ENCODE measurements around the gene PLEKHG2. TPM values are rescaled to one million over a fixed set of nuclear protein-coding genes. Genes with fewer than 3 reads are reported as not detected.

The PLEKHG2 gene
- total RNA-seq, 1 donor from 2014 or later = 172 TPM

- H3K27ac Mint-ChIP-seq = no peak overlapping the region
- H3K9me3 Mint-ChIP-seq = no peaks in the 10 kb centered on the region
- peaks cover 36% of the 10 kb centered on the region for H3K36me3 Mint-ChIP-seq
- TF ChIP-seq, protein P1, sequence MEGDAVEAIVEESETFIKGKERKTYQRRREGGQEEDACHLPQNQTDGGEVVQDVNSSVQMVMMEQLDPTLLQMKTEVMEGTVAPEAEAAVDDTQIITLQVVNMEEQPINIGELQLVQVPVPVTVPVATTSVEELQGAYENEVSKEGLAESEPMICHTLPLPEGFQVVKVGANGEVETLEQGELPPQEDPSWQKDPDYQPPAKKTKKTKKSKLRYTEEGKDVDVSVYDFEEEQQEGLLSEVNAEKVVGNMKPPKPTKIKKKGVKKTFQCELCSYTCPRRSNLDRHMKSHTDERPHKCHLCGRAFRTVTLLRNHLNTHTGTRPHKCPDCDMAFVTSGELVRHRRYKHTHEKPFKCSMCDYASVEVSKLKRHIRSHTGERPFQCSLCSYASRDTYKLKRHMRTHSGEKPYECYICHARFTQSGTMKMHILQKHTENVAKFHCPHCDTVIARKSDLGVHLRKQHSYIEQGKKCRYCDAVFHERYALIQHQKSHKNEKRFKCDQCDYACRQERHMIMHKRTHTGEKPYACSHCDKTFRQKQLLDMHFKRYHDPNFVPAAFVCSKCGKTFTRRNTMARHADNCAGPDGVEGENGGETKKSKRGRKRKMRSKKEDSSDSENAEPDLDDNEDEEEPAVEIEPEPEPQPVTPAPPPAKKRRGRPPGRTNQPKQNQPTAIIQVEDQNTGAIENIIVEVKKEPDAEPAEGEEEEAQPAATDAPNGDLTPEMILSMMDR (IDR thresholded peaks at IDR 0.05; ENCODE audit: unreplicated experiment) = no peak
- no peak for DNase-seq (ENCODE audit: low spot score in 2 of 2, unreplicated experiment in 2 of 2)
- H3K4me3 Mint-ChIP-seq = no peak overlapping the region
- no peaks in the 10 kb centered on the region for H3K27me3 Mint-ChIP-seq (ENCODE audit: low read depth)
- H3K4me1 Mint-ChIP-seq = no peaks in the 10 kb centered on the region
These were observed 32.5 kb upstream of the PLEKHG2 start for GRCh38 chr19:39379865-39380396.

GRCh38 chr19:39380521-39381502 is 31.7 kb upstream of the PLEKHG2 start:
- Mint-ChIP-seq H3K4me1 (no peaks in the 10 kb centered on the region), H3K36me3 (peaks cover 38% of the 10 kb centered on the region), H3K9me3 (no peaks in the 10 kb centered on the region), H3K4me3 (no peak overlapping the region), H3K27ac (no peak overlapping the region), H3K27me3 (ENCODE audit: low read depth) (no peaks in the 10 kb centered on the region)
- DNase-seq (ENCODE audit: low spot score in 2 of 2, unreplicated experiment in 2 of 2) = no peak
- TF ChIP-seq, protein P1 (IDR thresholded peaks at IDR 0.05; ENCODE audit: unreplicated experiment) = no peak

DNA sequence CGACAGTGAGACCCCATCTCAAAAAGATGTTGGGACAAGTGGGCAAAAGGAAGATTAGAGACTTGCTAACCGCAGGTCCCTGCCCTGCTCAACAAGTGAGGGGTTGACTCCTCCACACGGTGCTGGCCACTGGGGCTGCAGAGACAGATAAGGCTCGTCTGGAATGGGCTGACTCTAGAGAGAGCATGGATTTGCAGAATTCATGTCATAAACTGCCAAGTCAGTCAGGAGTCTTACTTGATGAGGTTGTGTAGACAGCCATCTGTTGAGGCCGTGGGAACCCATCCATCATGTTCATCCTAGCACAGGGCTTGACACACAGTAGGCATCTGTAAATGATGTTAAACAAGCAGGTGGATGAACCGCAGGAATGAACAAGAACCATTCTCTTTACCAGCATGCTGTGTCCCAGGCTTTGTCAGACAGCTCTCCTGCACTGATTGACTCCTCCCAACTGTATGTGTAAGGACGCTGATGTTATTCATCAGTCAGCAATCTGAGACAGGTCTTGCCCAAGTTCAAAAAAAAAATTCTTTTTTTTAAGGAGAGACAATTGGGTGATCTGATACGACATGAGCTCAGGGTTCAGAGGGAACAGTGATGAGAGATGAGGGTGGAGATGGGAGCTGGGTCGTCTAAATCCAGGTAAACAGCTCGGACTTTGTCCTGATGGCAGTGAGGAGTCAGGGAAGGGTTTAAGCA is 30.4 kb upstream of the PLEKHG2 start:
- no peaks in the 10 kb centered on the region for H3K4me1 Mint-ChIP-seq
- no peak for DNase-seq (ENCODE audit: low spot score in 2 of 2, unreplicated experiment in 2 of 2)
- H3K27ac Mint-ChIP-seq = no peak overlapping the region
- no peaks in the 10 kb centered on the region for H3K27me3 Mint-ChIP-seq (ENCODE audit: low read depth)
- TF ChIP-seq, protein P1 (IDR thresholded peaks at IDR 0.05; ENCODE audit: unreplicated experiment) = no peak
- no peak overlapping the region for H3K4me3 Mint-ChIP-seq
- H3K9me3 Mint-ChIP-seq = no peaks in the 10 kb centered on the region
- peaks cover 40% of the 10 kb centered on the region for H3K36me3 Mint-ChIP-seq

DNA sequence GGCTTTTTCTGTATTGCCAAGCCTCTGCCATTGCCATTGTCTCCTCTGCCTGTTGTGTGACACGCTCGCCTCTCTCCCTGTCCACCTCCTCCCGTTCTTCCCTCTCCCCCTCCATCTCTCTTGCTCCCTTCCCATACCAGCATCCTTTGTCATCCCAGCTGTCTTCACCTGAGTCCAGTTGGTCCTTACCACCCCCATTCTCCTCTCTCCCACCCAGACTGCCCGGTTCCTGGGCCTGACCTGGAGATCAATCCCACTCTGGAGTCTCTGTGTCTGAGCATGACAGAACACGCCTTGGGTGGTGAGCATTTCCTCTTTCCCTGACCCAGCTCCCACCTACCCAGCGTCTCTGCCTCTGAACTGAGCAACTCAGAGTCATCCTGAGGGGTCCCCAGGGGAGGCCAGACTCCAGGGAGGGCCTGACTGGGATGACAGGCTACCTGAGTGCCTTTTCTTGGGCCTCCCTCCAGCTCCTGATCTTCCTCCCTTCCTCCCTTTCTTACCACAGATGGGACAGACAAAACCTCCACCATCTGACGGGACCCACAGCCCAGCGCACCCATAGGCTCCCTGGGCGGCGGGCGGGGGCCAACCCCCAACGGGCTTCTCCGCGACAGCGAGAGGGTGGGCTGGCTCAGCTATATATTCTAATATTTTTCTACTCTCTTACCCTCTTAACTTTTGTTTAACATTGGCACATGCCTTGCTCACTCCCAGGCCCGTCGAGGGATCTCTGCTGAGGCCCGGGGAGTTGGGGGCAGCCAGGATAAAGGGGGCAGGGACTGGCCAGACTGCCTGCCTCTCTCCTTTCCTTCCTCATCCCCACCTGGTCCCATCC is 29.3 kb upstream of the PLEKHG2 start:
- Mint-ChIP-seq H3K9me3 (no peaks in the 10 kb centered on the region), H3K27me3 (ENCODE audit: low read depth) (no peaks in the 10 kb centered on the region), H3K4me1 (no peaks in the 10 kb centered on the region), H3K27ac (no peak overlapping the region), H3K36me3 (peaks cover 42% of the 10 kb centered on the region), H3K4me3 (no peak overlapping the region)
- TF ChIP-seq, protein P1 (IDR thresholded peaks at IDR 0.05; ENCODE audit: unreplicated experiment) = no peak
- DNase-seq (ENCODE audit: low spot score in 2 of 2, unreplicated experiment in 2 of 2) = no peak
